Neural progenitor cell (in vitro differentiated cells): ENCODE data around the gene VPS13D. TPM values are rescaled to one million over a fixed set of nuclear protein-coding genes. Genes with fewer than 3 reads are reported as not detected.
"Not testable (repeated sequence)": the region's sequence is repeated elsewhere in the genome, so short reads cannot be mapped to it uniquely, and the experiment has no call there.

Experiments used
- DNase-seq: peaks from one replicate; pipeline ENCODE4 v3.0.0-alpha.2; 2016; ENCODE audit warnings: low spot score
- H2AFZ ChIP-seq: fragments of 200-600 bp; sonication (generic); replicated peaks from 2 replicates; pipeline ENCODE4 v1.6.1; 2016; ENCODE audit warnings: antibody characterized with exemption
- H3F3A ChIP-seq: fragments of 200-600 bp; sonication (generic); 2 replicates; pipeline ENCODE4 v1.6.1; 2016; ENCODE audit warnings: antibody characterized with exemption, low read depth
- H3K27ac ChIP-seq: fragments of 200-600 bp; sonication (generic); 2 replicates; pipeline ENCODE4 v1.5.1; 2016; ENCODE audit warnings: mild to moderate bottlenecking
- H3K27me3 ChIP-seq: fragments of 200-600 bp; sonication (generic); 2 replicates; pipeline ENCODE4 v1.6.1; 2016; ENCODE audit warnings: mild to moderate bottlenecking, moderate library complexity
- H3K36me3 ChIP-seq: fragments of 200-600 bp; sonication (generic); 2 replicates; pipeline ENCODE4 v1.5.1; 2016
- H3K4me1 ChIP-seq: fragments of 200-600 bp; sonication (generic); 2 replicates; pipeline ENCODE4 v1.6.1; 2016; ENCODE audit warnings: mixed run types
- H3K4me2 ChIP-seq: fragments of 200-600 bp; sonication (generic); 2 replicates; pipeline ENCODE4 v1.6.1; 2016
- H3K4me3 ChIP-seq: fragments of 200-600 bp; sonication (generic); 2 replicates; pipeline ENCODE4 v1.5.1; 2016
- H3K79me2 ChIP-seq: fragments of 200-600 bp; sonication (generic); 2 replicates; pipeline ENCODE4 v1.6.1; 2016; ENCODE audit warnings: low read depth
- H3K9ac ChIP-seq: fragments of 200-600 bp; sonication (generic); 2 replicates; pipeline ENCODE4 v1.6.1; 2016
- H3K9me3 ChIP-seq: fragments of 200-600 bp; sonication (generic); 2 replicates; pipeline ENCODE4 v1.5.1; 2016; ENCODE audit warnings: low read depth
- H4K20me1 ChIP-seq: fragments of 200-600 bp; sonication (generic); 2 replicates; pipeline ENCODE4 v1.6.1; 2016; ENCODE audit warnings: low read depth
- H3K27ac Mint-ChIP-seq: 3 replicates; pipeline ENCODE4 v1.8.0; 2021; ENCODE audit warnings: mixed read lengths
- H3K27me3 Mint-ChIP-seq: 2 replicates; pipeline ENCODE4 v1.8.0; 2022; ENCODE audit warnings: low read depth, mild to moderate bottlenecking, inconsistent platforms, moderate library complexity, mixed read lengths; ENCODE audit not compliant: insufficient read depth
- H3K36me3 Mint-ChIP-seq: 3 replicates; pipeline ENCODE4 v1.8.0; 2021; ENCODE audit warnings: mixed read lengths
- H3K4me1 Mint-ChIP-seq: 3 replicates; pipeline ENCODE4 v1.8.0; 2021; ENCODE audit warnings: mixed read lengths
- H3K4me3 Mint-ChIP-seq: 3 replicates; pipeline ENCODE4 v1.8.0; 2021; ENCODE audit warnings: mild to moderate bottlenecking, moderate library complexity, mixed read lengths
- H3K9me3 Mint-ChIP-seq: 3 replicates; pipeline ENCODE4 v1.8.0; 2020; ENCODE audit warnings: mixed read lengths
- EZH2 ChIP-seq: fragments of 200-600 bp; sonication (generic); IDR thresholded peaks from 2 replicates; pipeline ENCODE4 v1.6.1; 2017; ENCODE audit warnings: antibody characterized with exemption, mild to moderate bottlenecking, moderate library complexity
- EZH2phosphoT487 ChIP-seq: fragments of 200-600 bp; sonication (generic); IDR thresholded peaks from 2 replicates; pipeline ENCODE4 v1.6.1; 2017; ENCODE audit warnings: antibody characterized with exemption
- total RNA-seq: library from RNA; depleted of rRNA; stranded (reverse); fragments of >200 nt; gene quantifications from 2 replicates; pipeline ENCODE4 v1.2.3, GENCODE V29; 2015; ENCODE audit warnings: low replicate concordance
- TF ChIP-seq, protein P1 (sequence below): fragments of 200-600 bp; sonication (generic); IDR thresholded peaks from 2 replicates; pipeline ENCODE4 v1.5.1; 2017; ENCODE audit warnings: antibody characterized with exemption, mild to moderate bottlenecking

The VPS13D gene
- total RNA-seq, 1 donor from 2014 or later: 16.4 TPM

DNA sequence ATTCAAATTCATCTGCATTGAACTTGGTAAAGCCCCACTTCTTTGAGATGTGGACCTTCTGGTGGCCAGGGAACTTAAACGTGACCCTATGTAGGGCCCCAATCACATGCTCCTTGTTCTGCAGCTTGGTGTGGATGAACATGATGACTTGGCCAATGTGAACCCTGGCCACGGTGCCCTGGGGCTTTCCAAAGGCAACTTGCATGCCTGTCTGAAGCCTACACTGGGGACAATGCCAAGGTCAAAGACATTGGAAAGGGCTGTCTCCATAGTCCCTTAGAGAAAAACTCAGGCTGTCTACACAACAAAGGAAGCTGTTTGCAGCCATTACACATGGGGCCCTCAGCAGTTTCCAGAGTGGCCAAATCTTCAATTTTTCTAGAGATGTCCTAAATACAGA is 8.9 kb upstream of the VPS13D start:
- no peak overlapping the region for H3K27ac Mint-ChIP-seq
- no peak overlapping the region for H2AFZ ChIP-seq
- no peaks in the 10 kb centered on the region for H3K36me3 Mint-ChIP-seq
- no peak overlapping the region for H3K9ac ChIP-seq
- no peaks in the 10 kb centered on the region for H3K27me3 ChIP-seq
- H3K36me3 ChIP-seq: no peaks in the 10 kb centered on the region
- no peaks in the 10 kb centered on the region for H3K27me3 Mint-ChIP-seq
- no peak for TF ChIP-seq EZH2phosphoT487
- TF ChIP-seq, protein P1, sequence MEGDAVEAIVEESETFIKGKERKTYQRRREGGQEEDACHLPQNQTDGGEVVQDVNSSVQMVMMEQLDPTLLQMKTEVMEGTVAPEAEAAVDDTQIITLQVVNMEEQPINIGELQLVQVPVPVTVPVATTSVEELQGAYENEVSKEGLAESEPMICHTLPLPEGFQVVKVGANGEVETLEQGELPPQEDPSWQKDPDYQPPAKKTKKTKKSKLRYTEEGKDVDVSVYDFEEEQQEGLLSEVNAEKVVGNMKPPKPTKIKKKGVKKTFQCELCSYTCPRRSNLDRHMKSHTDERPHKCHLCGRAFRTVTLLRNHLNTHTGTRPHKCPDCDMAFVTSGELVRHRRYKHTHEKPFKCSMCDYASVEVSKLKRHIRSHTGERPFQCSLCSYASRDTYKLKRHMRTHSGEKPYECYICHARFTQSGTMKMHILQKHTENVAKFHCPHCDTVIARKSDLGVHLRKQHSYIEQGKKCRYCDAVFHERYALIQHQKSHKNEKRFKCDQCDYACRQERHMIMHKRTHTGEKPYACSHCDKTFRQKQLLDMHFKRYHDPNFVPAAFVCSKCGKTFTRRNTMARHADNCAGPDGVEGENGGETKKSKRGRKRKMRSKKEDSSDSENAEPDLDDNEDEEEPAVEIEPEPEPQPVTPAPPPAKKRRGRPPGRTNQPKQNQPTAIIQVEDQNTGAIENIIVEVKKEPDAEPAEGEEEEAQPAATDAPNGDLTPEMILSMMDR: no peak
- no peak for TF ChIP-seq EZH2
- H3K9me3 ChIP-seq: no peaks in the 10 kb centered on the region
- H3K79me2 ChIP-seq: no peaks in the 10 kb centered on the region
- no peak overlapping the region for H3K4me3 ChIP-seq
- no peaks in the 10 kb centered on the region for H4K20me1 ChIP-seq
- no peaks in the 10 kb centered on the region for H3K4me1 ChIP-seq
- no peak for DNase-seq
- peaks cover 21% of the 10 kb centered on the region for H3K9me3 Mint-ChIP-seq
- no peak overlapping the region for H3K27ac ChIP-seq
- H3F3A ChIP-seq: no peaks in the 10 kb centered on the region
- no peak overlapping the region for H3K4me3 Mint-ChIP-seq
- no peak overlapping the region for H3K4me2 ChIP-seq
- H3K4me1 Mint-ChIP-seq: no peaks in the 10 kb centered on the region

DNA sequence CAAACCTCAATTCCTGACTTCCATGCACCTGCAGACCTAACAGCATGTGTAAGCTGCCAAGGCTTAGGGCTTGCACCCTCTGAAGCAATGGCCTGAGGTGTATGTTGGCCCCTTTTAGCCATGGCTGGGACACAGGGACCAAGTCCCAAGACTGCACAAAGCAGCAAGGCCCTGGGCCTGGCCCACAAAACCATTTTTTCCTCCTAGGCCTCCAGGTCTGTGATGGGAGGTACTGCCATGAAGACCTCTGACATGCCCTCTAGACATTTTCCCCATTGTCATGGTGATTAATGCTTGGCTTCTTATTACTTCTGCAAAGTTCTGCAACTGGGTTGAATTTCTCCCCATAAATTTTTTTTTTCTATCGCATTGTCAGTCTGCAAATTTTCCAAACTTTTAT is 7.1 kb upstream of the VPS13D start:
- H3K36me3 Mint-ChIP-seq, H2AFZ ChIP-seq, H3K4me1 ChIP-seq, H3K4me3 Mint-ChIP-seq, H3K36me3 ChIP-seq, H3K4me3 ChIP-seq, H4K20me1 ChIP-seq, H3K27me3 ChIP-seq, H3K9me3 ChIP-seq, H3K27ac Mint-ChIP-seq, H3K27me3 Mint-ChIP-seq, H3K27ac ChIP-seq, H3K4me1 Mint-ChIP-seq, H3F3A ChIP-seq, H3K9ac ChIP-seq, H3K4me2 ChIP-seq, DNase-seq, H3K79me2 ChIP-seq: not testable (repeated sequence)
- H3K9me3 Mint-ChIP-seq: peaks cover 15% of the 10 kb centered on the region

DNA sequence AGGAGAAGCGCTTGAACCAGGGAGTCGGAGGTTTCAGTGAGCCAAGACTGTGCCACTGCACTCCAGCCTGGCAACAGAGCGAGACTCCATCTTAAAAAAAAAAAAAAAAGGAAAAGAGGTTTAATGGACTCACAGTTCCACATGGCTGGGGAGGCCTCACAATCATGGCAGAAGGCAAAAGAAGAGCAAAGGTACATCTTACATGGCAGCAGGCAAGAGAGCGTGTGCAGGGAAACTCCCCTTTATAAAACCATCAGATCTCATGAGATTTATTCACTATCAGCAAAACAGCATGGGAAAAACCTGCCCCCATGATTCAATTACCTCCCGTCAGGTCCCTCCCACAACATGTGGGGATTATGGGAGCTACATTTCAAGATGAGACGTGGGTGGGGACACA is 5.7 kb upstream of the VPS13D start:
- H3K27ac Mint-ChIP-seq, H3K4me1 Mint-ChIP-seq, H3K27ac ChIP-seq, H3F3A ChIP-seq, H3K27me3 ChIP-seq, H2AFZ ChIP-seq, H3K4me1 ChIP-seq, H3K36me3 ChIP-seq, H4K20me1 ChIP-seq, H3K79me2 ChIP-seq, H3K9ac ChIP-seq, H3K9me3 ChIP-seq, H3K4me3 ChIP-seq, DNase-seq, H3K4me2 ChIP-seq, H3K36me3 Mint-ChIP-seq, H3K4me3 Mint-ChIP-seq, H3K27me3 Mint-ChIP-seq: not testable (repeated sequence)
- H3K9me3 Mint-ChIP-seq: peaks cover 15% of the 10 kb centered on the region

DNA sequence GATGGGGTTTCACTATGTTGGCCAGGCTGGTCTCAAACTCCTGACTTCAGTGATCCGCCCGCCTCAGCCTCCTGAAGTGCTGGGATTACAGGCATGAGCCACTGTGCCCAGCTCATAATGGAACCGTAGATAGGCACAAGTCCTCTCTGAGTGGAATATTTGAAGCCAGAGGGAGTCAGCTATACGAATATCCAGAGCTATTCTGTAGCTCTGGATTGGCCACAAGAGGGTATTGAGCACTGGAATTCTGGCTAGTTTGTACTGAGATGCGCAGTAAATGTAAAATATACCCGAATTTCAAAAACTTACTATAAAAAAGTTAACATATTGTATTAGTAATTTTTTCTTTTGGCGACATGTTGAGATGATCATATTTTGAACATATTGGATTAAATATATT is 851 bp upstream of the VPS13D start:
- Mint-ChIP-seq H3K4me1 (peaks cover 9% of the 10 kb centered on the region), H3K9me3 (peaks cover 6% of the 10 kb centered on the region), H3K36me3 (no peaks in the 10 kb centered on the region), H3K27ac (no peak overlapping the region), H3K27me3 (peaks cover 2% of the 10 kb centered on the region), H3K4me3 (peak overlapping the region; percentile 83)
- Histone ChIP-seq H3K4me1 (peaks cover 4% of the 10 kb centered on the region), H3K27me3 (no peaks in the 10 kb centered on the region), H2AFZ (no peak overlapping the region), H3K9me3 (no peaks in the 10 kb centered on the region), H3K4me3 (no peak overlapping the region), H4K20me1 (peaks cover 17% of the 10 kb centered on the region), H3K4me2 (no peak overlapping the region), H3K27ac (no peak overlapping the region), H3K9ac (no peak overlapping the region), H3K79me2 (peaks cover 25% of the 10 kb centered on the region), H3K36me3 (no peaks in the 10 kb centered on the region), H3F3A (peaks cover 4% of the 10 kb centered on the region)
- TF ChIP-seq EZH2phosphoT487: no peak
- TF ChIP-seq, protein P1: no peak
- TF ChIP-seq EZH2: no peak
- no peak for DNase-seq
